Islet of Langerhans (tissue), 1 donor: ENCODE data around the gene DYNC1I2.
A peak's percentile ranks its signal among the peaks of the same experiment; 100 is the strongest.

Experiments
- FAIRE-seq: peaks from one replicate; lab custom pipeline; 2011; peaks lifted over from hg19 to GRCh38; lab: Jason Lieb, UNC

Gene DYNC1I2

GRCh38 chr2:171687287-171688128 lies at the start of gene DYNC1I2:
Gene DYNC1I2 (plus strand): TSS chr2:171687469. CDS start chr2:171690156, 2,687 bp downstream.
- FAIRE-seq: peak; percentile 99

GRCh38 chr2:171651667-171652415 lies 35.4 kb upstream of the DYNC1I2 start:
- FAIRE-seq: no peak

GRCh38 chr2:171652416-171652785 lies 34.9 kb upstream of the DYNC1I2 start:
- no peak for FAIRE-seq

DNA sequence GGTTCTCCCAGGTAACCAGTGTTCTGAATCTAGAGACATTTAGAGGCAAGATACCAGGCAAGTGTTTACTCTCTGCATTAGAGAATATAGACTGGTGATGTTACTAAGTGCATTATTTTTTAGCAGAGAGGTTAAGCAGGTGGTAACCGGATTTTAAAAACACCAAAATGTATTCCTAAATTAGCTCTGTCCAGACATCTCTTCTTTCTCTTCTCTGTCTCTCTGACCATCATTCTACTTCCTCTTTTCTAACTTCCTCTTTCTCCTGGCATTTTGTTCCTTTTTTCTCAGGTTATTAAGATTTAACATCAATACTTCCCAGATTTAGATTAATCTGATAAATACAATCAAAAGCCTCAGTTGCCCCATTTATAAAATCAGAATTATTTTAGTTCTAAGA lies 31.7 kb upstream of the DYNC1I2 start:
- no peak for FAIRE-seq

- FAIRE-seq: no peak
Observed at GRCh38 chr2:171667041-171667440, 20.2 kb upstream of the DYNC1I2 start.

DNA sequence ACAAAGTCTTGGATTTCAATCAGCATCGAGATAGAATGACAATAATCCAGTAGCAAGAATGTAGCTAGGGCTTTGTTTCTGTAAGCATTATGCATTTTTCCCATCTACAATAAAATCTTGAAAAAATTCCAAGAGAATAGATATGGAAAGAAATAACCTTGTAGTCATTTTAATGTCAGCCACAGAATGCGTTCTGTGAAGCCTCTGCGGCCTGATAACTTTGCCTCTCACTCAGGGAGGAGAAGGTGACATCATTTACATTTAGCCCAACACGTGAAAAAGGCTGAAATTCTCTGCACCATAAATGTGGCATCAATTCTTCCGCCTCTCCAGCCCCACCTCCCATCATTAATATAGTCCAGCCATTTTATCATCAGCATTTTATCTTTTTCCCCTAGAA lies 19.1 kb upstream of the DYNC1I2 start:
- no peak for FAIRE-seq

GRCh38 chr2:171669121-171669520 lies 18.1 kb upstream of the DYNC1I2 start:
- FAIRE-seq: no peak

DNA sequence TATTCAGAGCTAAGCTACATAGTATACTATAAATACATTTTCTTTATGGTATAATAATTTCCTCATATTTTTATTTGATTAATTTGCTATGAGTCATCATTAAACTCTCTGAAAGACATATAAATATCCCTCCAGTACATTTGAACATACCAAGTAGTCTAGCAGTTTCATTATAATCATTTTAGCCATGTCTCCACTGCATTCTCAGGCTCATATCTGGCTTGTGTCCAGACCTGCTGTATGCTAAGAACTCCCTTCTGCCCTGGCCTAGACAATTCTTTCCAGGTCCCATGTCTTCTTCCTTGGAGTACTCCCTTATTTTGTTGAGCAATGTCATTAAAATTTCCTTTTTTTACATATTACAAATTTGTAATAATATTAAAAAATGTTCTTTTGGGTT lies 16.6 kb upstream of the DYNC1I2 start:
- FAIRE-seq: no peak

DNA sequence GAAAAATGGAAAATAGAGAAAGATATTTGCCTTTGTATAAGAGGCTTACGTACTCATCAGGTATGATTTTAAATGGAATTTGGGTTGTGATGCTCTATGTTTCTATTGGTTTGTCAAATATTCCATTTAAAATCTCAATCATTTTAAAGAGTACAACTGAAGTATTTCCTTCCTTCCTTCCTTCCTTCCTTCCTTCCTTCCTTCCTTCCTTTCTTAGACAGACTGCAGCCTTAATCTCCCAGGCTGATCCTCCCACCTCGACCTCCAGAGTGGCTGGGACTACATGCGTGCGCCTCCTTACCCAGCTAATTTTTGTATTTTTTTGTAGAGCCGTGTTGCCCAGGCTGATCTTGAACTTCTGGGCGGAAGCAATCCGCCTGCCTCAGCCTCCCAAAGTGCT lies 15.4 kb upstream of the DYNC1I2 start:
- FAIRE-seq: no peak

DNA sequence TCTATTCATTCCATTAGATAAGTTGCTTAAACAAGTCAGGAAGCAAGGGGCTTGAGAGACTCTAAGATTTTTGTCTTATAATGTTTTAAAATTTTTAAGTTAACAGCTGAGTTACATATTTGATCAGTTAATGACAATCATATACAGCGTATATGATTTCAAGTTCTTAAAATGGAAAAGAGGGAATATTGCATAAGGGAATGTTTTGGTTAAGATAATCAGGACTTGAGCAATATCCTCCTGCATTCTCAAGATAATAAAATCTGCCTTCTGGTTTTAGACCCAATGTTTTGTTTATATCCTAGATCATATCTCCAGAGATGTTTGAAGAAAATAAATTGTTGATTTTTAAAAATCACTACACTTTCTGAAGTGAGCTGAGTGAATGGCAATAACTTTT lies 13.4 kb upstream of the DYNC1I2 start:
- FAIRE-seq: no peak

- FAIRE-seq: no peak
Observed at GRCh38 chr2:171675810-171676345, 11.4 kb upstream of the DYNC1I2 start.

DNA sequence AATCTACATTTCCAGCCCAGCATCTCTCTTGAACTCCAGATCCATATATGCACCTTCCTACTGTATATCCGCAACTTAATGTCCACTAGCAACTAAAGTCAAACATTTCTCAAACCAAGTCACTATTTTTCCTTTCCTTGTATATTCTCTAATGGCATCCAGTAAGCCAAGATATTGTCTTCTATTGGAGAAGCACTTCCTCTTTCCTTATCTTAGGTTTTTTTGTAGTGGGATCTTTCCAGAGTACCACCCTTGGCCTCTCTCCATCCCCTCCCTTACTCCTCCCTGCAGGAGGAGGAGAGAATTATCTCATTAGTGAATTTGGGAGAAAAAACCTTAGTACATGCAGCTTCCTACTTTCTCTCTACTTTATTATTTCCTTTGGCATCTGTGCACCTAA lies 8.7 kb upstream of the DYNC1I2 start:
- no peak for FAIRE-seq

GRCh38 chr2:171688129-171688465 lies 828 bp downstream of the DYNC1I2 start:
- no peak for FAIRE-seq

GRCh38 chr2:171692331-171692730 lies 5.1 kb downstream of the DYNC1I2 start:
- FAIRE-seq: peak; percentile 66

DNA sequence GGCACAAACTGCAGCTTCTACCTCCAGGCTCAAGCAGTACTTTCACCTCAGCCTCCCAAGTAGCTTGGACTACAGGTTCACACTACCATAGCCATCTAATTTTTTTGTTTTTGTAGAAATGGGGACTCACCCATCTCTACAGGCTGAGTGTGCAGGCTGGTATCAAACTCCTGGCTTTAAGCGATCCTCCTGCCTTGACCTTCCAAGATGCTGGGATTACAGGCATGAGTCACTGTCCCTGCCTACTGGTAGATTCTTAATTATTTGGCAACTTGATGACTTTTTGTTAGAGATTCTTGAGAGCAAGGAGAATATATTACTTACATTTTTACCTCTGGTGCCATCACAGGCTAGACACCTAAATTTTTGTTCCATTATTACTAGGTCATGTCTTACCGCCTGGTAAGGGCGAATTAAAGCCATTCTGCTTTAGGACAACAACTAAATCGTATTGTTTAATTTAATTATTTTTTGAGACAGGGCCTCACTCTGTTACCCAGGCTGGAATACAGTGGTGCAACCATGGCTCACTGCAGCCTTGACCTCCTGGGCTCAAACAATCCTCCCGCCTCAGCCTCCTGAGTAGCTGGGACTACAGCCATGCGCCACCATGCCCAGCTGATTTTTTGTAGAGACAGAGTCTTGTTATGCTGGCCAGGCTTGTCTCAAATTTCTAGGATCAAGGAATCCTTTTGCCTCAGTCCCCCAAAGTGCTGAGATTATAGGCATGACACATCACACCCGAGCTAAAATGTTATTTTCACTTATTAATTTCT lies 15.7 kb downstream of the DYNC1I2 start:
- no peak for FAIRE-seq

DNA sequence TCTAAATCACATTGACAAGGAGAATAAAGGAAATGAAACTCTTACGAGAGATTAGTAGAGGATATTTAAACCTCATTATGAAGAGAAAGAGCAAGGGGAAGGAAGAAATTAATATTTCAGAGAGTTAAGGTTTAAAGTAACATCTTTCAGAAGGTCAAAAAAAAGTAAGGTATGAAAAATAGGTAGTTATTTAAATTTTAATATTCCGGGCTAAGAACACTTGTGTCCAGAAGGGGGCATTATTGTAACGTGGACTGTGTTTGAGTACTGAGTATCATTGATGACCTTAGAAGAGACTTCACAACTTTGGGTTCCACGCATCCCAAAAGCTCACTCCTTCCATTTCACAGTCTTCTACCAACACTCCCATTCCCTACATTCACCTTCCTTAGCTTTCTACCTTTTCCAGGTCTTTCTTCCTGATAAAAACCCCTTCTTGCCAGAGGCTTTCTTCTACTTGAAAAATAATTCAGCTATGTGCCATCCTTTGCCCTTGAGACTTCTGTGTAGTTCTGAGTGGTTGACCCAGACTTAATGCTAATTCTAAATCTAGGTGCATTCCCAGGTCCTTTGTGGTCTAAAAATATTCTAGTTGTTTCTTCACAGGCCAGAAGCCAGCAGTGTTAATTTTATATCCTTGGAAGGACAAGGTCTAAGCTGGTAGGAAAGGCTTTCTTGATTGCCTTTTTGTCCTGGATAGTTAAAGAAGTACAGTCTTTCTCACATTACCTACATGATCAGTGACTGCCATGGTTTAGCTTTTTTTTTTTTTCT lies 16.5 kb downstream of the DYNC1I2 start:
- FAIRE-seq: peak; percentile 53

- peak; percentile 90 for FAIRE-seq
Observed at GRCh38 chr2:171706152-171706803, 19.0 kb downstream of the DYNC1I2 start.

DNA sequence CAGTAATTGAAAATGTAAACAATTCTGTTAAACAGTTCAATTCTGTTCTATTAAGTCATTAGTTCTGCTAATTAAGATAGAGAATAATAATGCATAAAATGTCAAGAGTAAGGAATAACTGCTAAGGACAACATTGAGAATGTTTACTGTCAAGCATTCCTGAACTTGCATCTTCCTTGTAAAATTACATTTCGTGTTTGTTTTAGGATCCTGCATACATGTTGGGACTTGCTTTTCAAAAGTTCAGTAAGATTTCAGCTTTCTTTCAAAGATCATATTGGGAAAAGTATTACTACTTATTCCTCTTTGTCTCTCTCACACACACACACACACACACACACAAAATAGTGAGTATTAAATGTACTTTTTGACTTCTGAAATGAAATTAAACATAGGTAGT lies 20.5 kb downstream of the DYNC1I2 start:
- no peak for FAIRE-seq

GRCh38 chr2:171709011-171709685 lies 21.9 kb downstream of the DYNC1I2 start:
- peak; percentile 76 for FAIRE-seq

DNA sequence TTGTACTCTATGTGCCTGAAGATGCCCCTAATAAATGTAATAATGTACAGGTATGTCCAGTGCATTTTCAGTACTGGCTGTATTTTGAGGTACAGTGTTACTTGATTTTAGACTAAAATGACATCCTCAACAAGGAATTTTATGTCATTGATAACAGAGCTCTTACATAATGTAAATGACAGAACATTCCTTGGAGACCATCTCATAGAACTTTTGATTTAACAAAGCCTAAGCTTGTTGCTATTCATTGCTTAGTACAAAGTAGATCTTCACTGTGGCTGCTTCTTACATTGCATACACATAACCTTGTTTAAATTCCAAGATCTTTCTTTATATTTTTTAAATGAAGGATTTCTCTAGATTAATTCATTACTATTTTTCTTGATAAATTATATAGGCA lies 24.1 kb downstream of the DYNC1I2 start:
- peak; percentile 73 for FAIRE-seq

DNA sequence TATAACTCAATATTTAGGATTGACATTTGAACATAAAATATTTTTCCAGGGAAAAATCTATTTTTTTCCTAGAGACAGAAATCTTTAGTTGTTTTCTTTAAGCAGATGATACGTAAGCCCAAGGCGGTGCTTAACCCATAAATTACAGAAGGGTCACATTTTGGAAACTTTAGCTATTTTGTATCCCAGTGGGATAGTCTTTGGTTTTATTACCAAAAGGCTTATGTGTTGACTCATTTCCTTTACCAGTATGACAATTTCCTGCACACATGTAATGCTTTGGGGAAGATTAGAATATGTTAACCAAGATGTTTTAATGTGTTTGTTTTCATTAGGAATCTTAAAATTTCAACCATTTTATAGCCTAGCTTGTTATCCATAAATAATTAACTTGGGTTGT lies 24.8 kb downstream of the DYNC1I2 start:
- FAIRE-seq: no peak
